ENCODE data around the gene MAPT.

The MAPT gene

GRCh38 chr17:45846223-45846622 lies 48.1 kb upstream of the MAPT start:
- Histone ChIP-seq H3K27ac (ENCODE audit: low read length) (no peak overlapping the region), H3F3A (ENCODE audit: insufficient read depth, low read length) (no peaks in the 10 kb centered on the region), H3K9ac (ENCODE audit: low read length) (no peak overlapping the region), H2AFZ (ENCODE audit: low read length) (no peak overlapping the region), H3K9me2 (replicated peaks; ENCODE audit: insufficient read depth, low read length) (no peaks in the 10 kb centered on the region), H3K79me2 (ENCODE audit: low read length) (no peaks in the 10 kb centered on the region), H3K4me1 (ENCODE audit: low read length) (peaks cover 3% of the 10 kb centered on the region), H4K20me1 (ENCODE audit: insufficient read depth, low read length) (no peaks in the 10 kb centered on the region), H3K9me3 (replicated peaks; ENCODE audit: insufficient read depth, low read length) (no peaks in the 10 kb centered on the region), H3K4me3 (ENCODE audit: low read length) (no peak overlapping the region), H3K27me3 (replicated peaks; ENCODE audit: insufficient read depth, low read length) (peaks cover 27% of the 10 kb centered on the region), H3K36me3 (replicated peaks; ENCODE audit: insufficient read depth, low read length) (no peaks in the 10 kb centered on the region), H3K4me2 (ENCODE audit: low read depth, low read length) (no peak overlapping the region)
- no peak for DNase-seq
- TF ChIP-seq CTCF (IDR thresholded peaks at IDR 0.05; ENCODE audit: low read length), result no peak
- no peak for TF ChIP-seq EZH2phosphoT487 (IDR thresholded peaks at IDR 0.05; ENCODE audit: low read length)
- no peak for TF ChIP-seq EZH2 (optimal IDR thresholded peaks at IDR 0.05; ENCODE audit: low read depth, low read length)

- H2AFZ ChIP-seq (ENCODE audit: low read length), result no peak overlapping the region
- H3F3A ChIP-seq (ENCODE audit: insufficient read depth, low read length), result no peaks in the 10 kb centered on the region
- no peaks in the 10 kb centered on the region for H3K9me3 ChIP-seq (replicated peaks; ENCODE audit: insufficient read depth, low read length)
- no peak overlapping the region for H3K4me2 ChIP-seq (ENCODE audit: low read depth, low read length)
- H3K4me1 ChIP-seq (ENCODE audit: low read length), result peaks cover 7% of the 10 kb centered on the region
- DNase-seq, result no peak
- peaks cover 27% of the 10 kb centered on the region for H3K27me3 ChIP-seq (replicated peaks; ENCODE audit: insufficient read depth, low read length)
- H4K20me1 ChIP-seq (ENCODE audit: insufficient read depth, low read length), result no peaks in the 10 kb centered on the region
- H3K4me3 ChIP-seq (ENCODE audit: low read length), result no peak overlapping the region
- no peaks in the 10 kb centered on the region for H3K36me3 ChIP-seq (replicated peaks; ENCODE audit: insufficient read depth, low read length)
- no peak overlapping the region for H3K9ac ChIP-seq (ENCODE audit: low read length)
- H3K79me2 ChIP-seq (ENCODE audit: low read length), result no peaks in the 10 kb centered on the region
- TF ChIP-seq EZH2phosphoT487 (IDR thresholded peaks at IDR 0.05; ENCODE audit: low read length) (no peak), CTCF (IDR thresholded peaks at IDR 0.05; ENCODE audit: low read length) (no peak), EZH2 (optimal IDR thresholded peaks at IDR 0.05; ENCODE audit: low read depth, low read length) (no peak)
- H3K27ac ChIP-seq (ENCODE audit: low read length), result no peak overlapping the region
- H3K9me2 ChIP-seq (replicated peaks; ENCODE audit: insufficient read depth, low read length), result no peaks in the 10 kb centered on the region
Measured at GRCh38 chr17:45846646-45847045, 47.7 kb upstream of the MAPT start.

GRCh38 chr17:45847101-45847500 lies 47.3 kb upstream of the MAPT start:
- Histone ChIP-seq H3K9ac (ENCODE audit: low read length) (no peak overlapping the region), H3K27ac (ENCODE audit: low read length) (no peak overlapping the region), H3K4me1 (ENCODE audit: low read length) (peaks cover 12% of the 10 kb centered on the region), H3K4me2 (ENCODE audit: low read depth, low read length) (no peak overlapping the region), H3K4me3 (ENCODE audit: low read length) (no peak overlapping the region), H3K27me3 (replicated peaks; ENCODE audit: insufficient read depth, low read length) (peaks cover 27% of the 10 kb centered on the region), H4K20me1 (ENCODE audit: insufficient read depth, low read length) (no peaks in the 10 kb centered on the region), H3K36me3 (replicated peaks; ENCODE audit: insufficient read depth, low read length) (no peaks in the 10 kb centered on the region), H3K9me2 (replicated peaks; ENCODE audit: insufficient read depth, low read length) (no peaks in the 10 kb centered on the region), H2AFZ (ENCODE audit: low read length) (no peak overlapping the region), H3F3A (ENCODE audit: insufficient read depth, low read length) (0 out of 2 replicates have a peak, but pooled peaks cover 3% of the 10 kb centered on the region), H3K79me2 (ENCODE audit: low read length) (no peaks in the 10 kb centered on the region), H3K9me3 (replicated peaks; ENCODE audit: insufficient read depth, low read length) (no peaks in the 10 kb centered on the region)
- no peak for TF ChIP-seq EZH2 (optimal IDR thresholded peaks at IDR 0.05; ENCODE audit: low read depth, low read length)
- TF ChIP-seq EZH2phosphoT487 (IDR thresholded peaks at IDR 0.05; ENCODE audit: low read length), result no peak
- TF ChIP-seq CTCF (IDR thresholded peaks at IDR 0.05; ENCODE audit: low read length), result no peak
- DNase-seq, result no peak
